ENCODE measurements around the gene PPP1R9B.
A peak's percentile ranks its signal among the peaks of the same experiment; 100 is the strongest.

Gene PPP1R9B

GRCh38 chr17:50133028-50133768 lies 17.3 kb downstream of the PPP1R9B start:
- TF ChIP-seq, protein P1, sequence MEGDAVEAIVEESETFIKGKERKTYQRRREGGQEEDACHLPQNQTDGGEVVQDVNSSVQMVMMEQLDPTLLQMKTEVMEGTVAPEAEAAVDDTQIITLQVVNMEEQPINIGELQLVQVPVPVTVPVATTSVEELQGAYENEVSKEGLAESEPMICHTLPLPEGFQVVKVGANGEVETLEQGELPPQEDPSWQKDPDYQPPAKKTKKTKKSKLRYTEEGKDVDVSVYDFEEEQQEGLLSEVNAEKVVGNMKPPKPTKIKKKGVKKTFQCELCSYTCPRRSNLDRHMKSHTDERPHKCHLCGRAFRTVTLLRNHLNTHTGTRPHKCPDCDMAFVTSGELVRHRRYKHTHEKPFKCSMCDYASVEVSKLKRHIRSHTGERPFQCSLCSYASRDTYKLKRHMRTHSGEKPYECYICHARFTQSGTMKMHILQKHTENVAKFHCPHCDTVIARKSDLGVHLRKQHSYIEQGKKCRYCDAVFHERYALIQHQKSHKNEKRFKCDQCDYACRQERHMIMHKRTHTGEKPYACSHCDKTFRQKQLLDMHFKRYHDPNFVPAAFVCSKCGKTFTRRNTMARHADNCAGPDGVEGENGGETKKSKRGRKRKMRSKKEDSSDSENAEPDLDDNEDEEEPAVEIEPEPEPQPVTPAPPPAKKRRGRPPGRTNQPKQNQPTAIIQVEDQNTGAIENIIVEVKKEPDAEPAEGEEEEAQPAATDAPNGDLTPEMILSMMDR (conservative IDR thresholded peaks at IDR 0.05; ENCODE audit: low read depth, low read length), result no peak
- no peak for DNase-seq (ENCODE audit: low read depth)

DNA sequence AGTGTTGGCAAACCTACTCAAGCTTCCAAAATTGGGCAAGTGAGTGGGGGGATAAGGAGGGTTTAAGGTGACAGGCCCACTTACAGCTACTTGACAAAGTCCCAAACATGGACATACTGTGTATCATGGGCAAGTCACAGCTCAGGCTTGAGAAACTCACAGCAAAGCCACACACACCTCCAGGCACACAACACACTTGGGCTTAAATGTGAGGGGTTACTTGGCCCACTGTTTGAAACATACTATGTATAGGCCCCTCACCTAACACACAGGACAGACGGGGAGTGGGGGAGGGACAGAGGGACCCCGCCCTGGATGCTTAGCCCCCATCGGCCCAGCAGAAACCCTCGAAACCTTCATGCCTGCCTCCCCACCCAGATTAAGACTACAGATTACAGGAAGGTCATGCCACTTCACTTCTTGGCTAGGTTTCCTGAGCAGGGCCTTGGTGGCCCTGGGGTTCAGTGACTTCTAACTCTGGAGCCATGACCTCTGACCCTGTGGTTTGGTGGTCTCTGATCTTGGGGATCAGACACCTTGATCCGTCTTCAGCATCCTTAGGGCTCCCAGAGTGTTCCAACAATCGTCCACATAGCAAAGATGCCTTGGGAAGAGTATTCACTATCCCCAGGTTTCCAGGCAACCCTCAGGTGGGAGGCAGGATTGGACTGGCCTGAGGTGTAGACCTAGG lies 18.2 kb downstream of the PPP1R9B start:
- no peak for DNase-seq (ENCODE audit: low read depth)
- H3K4me3 ChIP-seq (ENCODE audit: low read depth, low read length), result no peak overlapping the region
- TF ChIP-seq, protein P1 (conservative IDR thresholded peaks at IDR 0.05; ENCODE audit: low read depth, low read length), result no peak

More at GRCh38 chr17:50133028-50133768, 17.3 kb downstream of the PPP1R9B start:
- H3K4me3 ChIP-seq (ENCODE audit: low read depth, low read length), result no peak overlapping the region

GRCh38 chr17:50130559-50131305 lies 19.7 kb downstream of the PPP1R9B start:
- peak overlapping the region; percentile 57 for H3K4me3 ChIP-seq (ENCODE audit: low read depth, low read length)
- no peak for DNase-seq (ENCODE audit: low read depth)
- TF ChIP-seq, protein P1 (conservative IDR thresholded peaks at IDR 0.05; ENCODE audit: low read depth, low read length), result no peak

DNA sequence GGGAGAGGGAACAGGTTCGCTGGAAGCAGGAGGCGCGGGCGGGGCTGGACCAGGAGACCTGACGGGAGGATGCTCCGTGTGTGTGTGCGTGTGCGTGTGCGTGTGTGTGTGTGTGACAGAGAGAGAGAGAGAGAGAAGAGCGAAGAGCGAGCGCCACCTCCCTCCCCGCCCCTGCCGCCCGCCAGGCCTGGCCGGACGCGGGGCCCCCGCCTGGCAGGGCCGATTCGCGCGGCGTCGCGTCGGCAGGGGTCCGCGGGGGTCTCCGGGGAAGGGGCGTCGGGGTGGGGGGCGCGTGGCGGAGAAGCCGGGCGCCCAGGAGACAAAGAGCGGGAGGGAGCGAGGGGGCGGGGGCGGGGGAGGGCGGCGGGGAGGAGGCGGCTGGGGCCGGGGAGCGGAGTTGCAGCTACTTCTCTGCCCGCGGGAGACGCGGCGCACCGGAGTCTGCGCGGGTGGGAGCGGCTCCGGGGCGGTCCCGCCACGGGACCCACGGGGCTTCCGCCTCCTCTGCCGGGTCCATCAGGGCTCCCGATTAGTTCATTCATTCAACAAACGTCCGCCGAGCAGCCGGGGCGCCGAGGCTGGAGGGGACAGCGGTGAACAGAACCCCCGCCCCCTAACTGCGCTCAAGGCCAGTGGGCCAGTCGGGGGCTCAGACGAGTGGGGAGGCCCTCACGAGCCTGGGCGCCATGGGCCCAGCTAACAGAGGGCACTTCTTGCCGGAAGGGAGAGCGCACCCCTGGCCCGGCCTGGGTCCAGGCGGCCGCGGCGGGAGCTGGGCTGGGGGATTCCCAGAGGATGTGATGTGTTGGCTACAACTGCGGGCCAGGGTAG lies 20.5 kb downstream of the PPP1R9B start, which contains the start of gene SAMD14:
TSS of gene SAMD14 (minus strand) at position 433 of the 831 bp plus-strand sequence. CDS start 5,201 bp downstream, outside the sequence.
- DNase-seq (ENCODE audit: low read depth), result peak; percentile 66
- TF ChIP-seq, protein P1 (conservative IDR thresholded peaks at IDR 0.05; ENCODE audit: low read depth, low read length), result no peak
- H3K4me3 ChIP-seq (ENCODE audit: low read depth, low read length), result peak within 1 kb of the TSS; percentile 57

GRCh38 chr17:50129353-50129727 lies 21.1 kb downstream of the PPP1R9B start:
- no peak for DNase-seq (ENCODE audit: low read depth)
- TF ChIP-seq, protein P1 (conservative IDR thresholded peaks at IDR 0.05; ENCODE audit: low read depth, low read length), result no peak
- H3K4me3 ChIP-seq (ENCODE audit: low read depth, low read length), result peak overlapping the region; percentile 57
